Ascending aorta (tissue), 2 donors: ENCODE data around the gene PTK6. TPM values are rescaled to one million over a fixed set of nuclear protein-coding genes. Genes with fewer than 3 reads are reported as not detected.

Experiments
- DNase-seq, 2 donors: peaks; one replicate each; pipeline ENCODE4 v3.0.0-alpha.2; 2019; ENCODE audit warnings: low spot score in 2 of 2
- H3K27ac ChIP-seq, 2 donors: fragments of 200-600 bp; sonication (generic); one replicate each; pipeline ENCODE4 v1.5.1; 2016 to 2017; ENCODE audit warnings: mild to moderate bottlenecking in 1 of 2
- H3K27me3 ChIP-seq: fragments of 200-600 bp; sonication (generic); one replicate; pipeline ENCODE4 v1.5.1; 2017
- H3K36me3 ChIP-seq, 2 donors: fragments of 200-600 bp; sonication (generic); one replicate each; pipeline ENCODE4 v1.5.1; 2016
- H3K4me1 ChIP-seq, 2 donors: fragments of 200-600 bp; sonication (generic); one replicate each; pipeline ENCODE4 v1.5.1; 2016 to 2017; ENCODE audit warnings: mild to moderate bottlenecking in 1 of 2
- H3K4me3 ChIP-seq, 2 donors: fragments of 200-600 bp; sonication (generic); one replicate each; pipeline ENCODE4 v1.5.1; 2016 to 2017; ENCODE audit warnings: mild to moderate bottlenecking in 1 of 2
- H3K9me3 ChIP-seq, 2 donors: fragments of 200-600 bp; sonication (generic); one replicate each; pipeline ENCODE4 v1.5.1; 2016
- CTCF ChIP-seq, 3 experiments: fragments of 200-600 bp in 2 of 3; fragments of 450-650 bp in 1 of 3; sonication (generic) in 2 of 3; IDR thresholded peaks; one replicate each; pipeline ENCODE4 v1.5.1; 2016 to 2019; ENCODE audit warnings: antibody characterized with exemption in 3 of 3, mild to moderate bottlenecking in 1 of 3, moderate library complexity in 1 of 3
- intact Hi-C: fragments of 100-400 bp; cut with DNase I; formaldehyde crosslinking; loops from one replicate; pipeline ENCODE4 v1.15.1; 2023
- total RNA-seq: library from RNA; depleted of rRNA; stranded (reverse); fragments of >200 nt; gene quantifications from one replicate; pipeline ENCODE4 v1.1.0, GENCODE V29; 2016

PTK6 gene
- total RNA-seq, 1 donor from 2014 or later: not detected

GRCh38 chr20:63545814-63546213 lies 8.6 kb upstream of the PTK6 start:
- Histone ChIP-seq H3K4me1 (no peaks in the 10 kb centered on the region), H3K27me3 (no peaks in the 10 kb centered on the region), H3K4me3 (no peak overlapping the region), H3K36me3 (no peaks in the 10 kb centered on the region), H3K9me3 (no peaks in the 10 kb centered on the region), H3K27ac (no peak overlapping the region)
- no peak for TF ChIP-seq CTCF (IDR thresholded peaks at IDR 0.05)
- no peak for DNase-seq
- intact Hi-C loops: no loop called here

DNA sequence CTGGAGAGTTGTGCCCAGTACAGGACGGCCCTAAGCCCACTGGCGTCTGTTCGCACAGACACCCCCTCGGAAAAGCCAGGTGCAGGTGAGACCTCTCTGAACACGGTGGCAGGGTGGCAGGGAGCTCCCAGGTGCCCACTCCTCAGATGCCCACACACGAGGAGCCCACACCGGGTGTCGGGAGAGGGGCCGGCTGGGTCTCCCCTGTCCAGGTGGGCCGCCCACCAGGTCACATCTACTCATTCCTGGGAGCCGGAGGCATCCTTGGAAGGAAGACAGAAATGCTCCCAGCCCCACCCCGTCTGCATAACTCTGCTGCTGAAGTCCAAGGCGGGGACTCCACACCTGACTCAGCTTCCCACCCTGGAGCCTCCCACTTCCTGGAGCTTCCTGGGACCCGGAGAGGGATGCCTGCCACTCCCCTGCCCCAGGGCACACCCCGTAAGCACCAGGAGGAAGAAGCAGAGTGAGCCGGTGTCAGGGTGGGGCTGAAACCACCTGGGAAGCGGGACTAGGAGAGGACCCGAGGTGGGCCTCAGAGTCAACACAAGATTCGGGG lies 7.9 kb upstream of the PTK6 start:
- no peak for TF ChIP-seq CTCF (IDR thresholded peaks at IDR 0.05)
- intact Hi-C loops: no loop called here
- Histone ChIP-seq H3K27me3 (no peaks in the 10 kb centered on the region), H3K36me3 (no peaks in the 10 kb centered on the region), H3K4me3 (no peak overlapping the region), H3K9me3 (no peaks in the 10 kb centered on the region), H3K4me1 (no peaks in the 10 kb centered on the region), H3K27ac (no peak overlapping the region)
- no peak for DNase-seq

- DNase-seq: no peak
- H3K27ac ChIP-seq: no peak overlapping the region
- H3K4me1 ChIP-seq: no peaks in the 10 kb centered on the region
- no peaks in the 10 kb centered on the region for H3K27me3 ChIP-seq
- TF ChIP-seq CTCF (IDR thresholded peaks at IDR 0.05): no peak
- intact Hi-C loops: no loop called here
- no peak overlapping the region for H3K4me3 ChIP-seq
- no peaks in the 10 kb centered on the region for H3K36me3 ChIP-seq
- H3K9me3 ChIP-seq: no peaks in the 10 kb centered on the region
Observed at GRCh38 chr20:63544241-63544957, 7.2 kb upstream of the PTK6 start.

DNA sequence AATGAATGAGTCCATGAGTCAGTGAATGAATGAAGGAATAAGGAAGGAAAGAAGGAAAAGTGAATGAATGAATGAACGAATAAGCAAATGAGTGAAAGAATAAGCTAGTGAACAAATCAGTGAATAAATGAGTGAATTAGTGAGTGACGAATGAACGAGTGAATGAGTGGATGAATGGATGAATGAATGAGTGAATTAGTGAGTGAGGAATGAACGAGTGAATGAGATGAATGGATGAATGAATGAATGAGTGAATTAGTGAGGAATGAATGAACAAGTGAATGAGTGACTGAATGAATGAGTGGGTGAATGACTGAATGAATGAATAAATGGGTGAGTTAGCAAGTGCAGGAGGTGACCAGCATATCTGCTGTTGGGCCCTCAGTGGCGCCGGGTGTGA lies 6.6 kb upstream of the PTK6 start:
- H3K27me3 ChIP-seq: no peaks in the 10 kb centered on the region

GRCh38 chr20:63543131-63543530 lies 6.0 kb upstream of the PTK6 start:
- no peak for DNase-seq
- intact Hi-C loops: no loop called here
- Histone ChIP-seq H3K27me3 (no peaks in the 10 kb centered on the region), H3K4me1 (no peaks in the 10 kb centered on the region), H3K36me3 (no peaks in the 10 kb centered on the region), H3K4me3 (no peak overlapping the region), H3K27ac (no peak overlapping the region), H3K9me3 (no peaks in the 10 kb centered on the region)
- no peak for TF ChIP-seq CTCF (IDR thresholded peaks at IDR 0.05)

More for the DNA sequence above, 6.6 kb upstream of the PTK6 start:
- Histone ChIP-seq H3K36me3 (no peaks in the 10 kb centered on the region), H3K27ac (no peak overlapping the region), H3K9me3 (no peaks in the 10 kb centered on the region), H3K4me1 (no peaks in the 10 kb centered on the region), H3K4me3 (no peak overlapping the region)
- no peak for TF ChIP-seq CTCF (IDR thresholded peaks at IDR 0.05)
- no peak for DNase-seq
- intact Hi-C loops: no loop called here
